Measurements from ENCODE around the gene CPD. TPM values are rescaled to one million over a fixed set of nuclear protein-coding genes. Genes with fewer than 3 reads are reported as not detected.

Gene CPD
- 100 to 1,000 TPM in 1 of 4 donors, 10 to 100 TPM in 3; 70.9 to 143 (median 77.5) TPM for total RNA-seq

- no peak for TF ChIP-seq CTCF (IDR thresholded peaks at IDR 0.05; ENCODE audit: low read depth)
Observed at GRCh38 chr17:30378825-30379302, at the start of gene CPD. Gene CPD, plus strand, starts transcription at chr17:30378927. Its CDS starts 54 bp downstream, at chr17:30378981.

- TF ChIP-seq CTCF (IDR thresholded peaks at IDR 0.05; ENCODE audit: low read depth) = no peak
Observed at GRCh38 chr17:30332057-30332542, 46.6 kb upstream of the CPD start.

- no peak for TF ChIP-seq CTCF (IDR thresholded peaks at IDR 0.05; ENCODE audit: low read depth)
Observed at GRCh38 chr17:30333503-30334360, 45.0 kb upstream of the CPD start, which contains the start of gene TMIGD1. Gene TMIGD1, minus strand, starts transcription at chr17:30334057. Its CDS starts 1,924 bp downstream, at chr17:30332133.

- no peak for TF ChIP-seq CTCF (IDR thresholded peaks at IDR 0.05; ENCODE audit: low read depth)
Observed at GRCh38 chr17:30334421-30334820, 44.3 kb upstream of the CPD start.

GRCh38 chr17:30336369-30337171, 42.2 kb upstream of the CPD start:
- no peak for TF ChIP-seq CTCF (IDR thresholded peaks at IDR 0.05; ENCODE audit: low read depth)

- no peak for TF ChIP-seq CTCF (IDR thresholded peaks at IDR 0.05; ENCODE audit: low read depth)
Observed at GRCh38 chr17:30337393-30337999, 41.2 kb upstream of the CPD start.
